Smooth muscle cell (in vitro differentiated cells): Measurements from ENCODE around the gene BACH2. TPM values are rescaled to one million over a fixed set of nuclear protein-coding genes. Genes with fewer than 3 reads are reported as not detected.

Experiments
- DNase-seq: peaks from one replicate; lab custom pipeline; 2025; ENCODE audit not compliant: unreplicated experiment; lab: John Stamatoyannopoulos, UW
- H2AFZ ChIP-seq: fragments of 200-600 bp; sonication (generic); 2 replicates; pipeline ENCODE4 v1.6.0; 2016; ENCODE audit warnings: antibody characterized with exemption, low read depth, mild to moderate bottlenecking
- H3F3A ChIP-seq: fragments of 200-600 bp; sonication (generic); 2 replicates; pipeline ENCODE4 v1.6.0; 2017; ENCODE audit warnings: antibody characterized with exemption, low read depth
- H3K27ac ChIP-seq: fragments of 200-600 bp; sonication (generic); 2 replicates; pipeline ENCODE4 v1.5.1; 2016; ENCODE audit warnings: low read depth, mild to moderate bottlenecking
- H3K27me3 ChIP-seq: fragments of 200-600 bp; sonication (generic); 2 replicates; pipeline ENCODE4 v1.6.1; 2016; ENCODE audit warnings: low read depth, mild to moderate bottlenecking
- H3K36me3 ChIP-seq: fragments of 200-600 bp; sonication (generic); 2 replicates; pipeline ENCODE4 v1.5.1; 2016; ENCODE audit warnings: low read depth
- H3K4me1 ChIP-seq: fragments of 200-600 bp; sonication (generic); 2 replicates; pipeline ENCODE4 v1.5.1; 2016; ENCODE audit warnings: low read depth
- H3K4me2 ChIP-seq: fragments of 200-600 bp; sonication (generic); 2 replicates; pipeline ENCODE4 v1.6.0; 2016; ENCODE audit warnings: mild to moderate bottlenecking
- H3K4me3 ChIP-seq: fragments of 200-600 bp; sonication (generic); 2 replicates; pipeline ENCODE4 v1.5.1; 2016; ENCODE audit warnings: mild to moderate bottlenecking
- H3K79me2 ChIP-seq: fragments of 200-600 bp; sonication (generic); 2 replicates; pipeline ENCODE4 v1.6.0; 2016; ENCODE audit warnings: low read depth, mild to moderate bottlenecking
- H3K9ac ChIP-seq: fragments of 200-600 bp; sonication (generic); 2 replicates; pipeline ENCODE4 v1.6.0; 2016; ENCODE audit warnings: low read depth
- H3K9me3 ChIP-seq: fragments of 200-600 bp; sonication (generic); replicated peaks from 2 replicates; pipeline ENCODE4 v1.5.1; 2016; ENCODE audit warnings: low read depth
- H4K20me1 ChIP-seq: fragments of 200-600 bp; sonication (generic); 2 replicates; pipeline ENCODE4 v1.6.0; 2016; ENCODE audit warnings: low read depth
- CTCF ChIP-seq: fragments of 200-600 bp; sonication (generic); IDR thresholded peaks from 2 replicates; pipeline ENCODE4 v1.5.1; 2017; ENCODE audit warnings: borderline replicate concordance, mild to moderate bottlenecking, antibody characterized with exemption; ENCODE audit not compliant: insufficient read depth, poor library complexity, severe bottlenecking
- WGBS: methylation state at CpG from one replicate; pipeline ENCODE4 v1.1.7; 2016; ENCODE audit warnings: low lambda C conversion rate; 5-methylcytosine and 5-hydroxymethylcytosine counted together
- polyA plus RNA-seq: library from polyadenylated mRNA; unstranded; fragments of >200 nt; fragmentation: Nextera tagmentation; extraction: Ambion mirVana; gene quantifications from 2 replicates; pipeline ENCODE4 v1.2.1, GENCODE V29; 2016
- total RNA-seq: library from RNA; depleted of rRNA; stranded (reverse); fragments of >200 nt; gene quantifications from 2 replicates; pipeline ENCODE4 v1.2.3, GENCODE V29; 2014

BACH2 gene
- total and polyA plus RNA-seq, 2 experiments from 2014 or later: 3.0 to 4.5 TPM

- H2AFZ ChIP-seq: no peak overlapping the region
- peaks cover 21% of the 10 kb centered on the region for H3K4me1 ChIP-seq
- no peak for DNase-seq
- no peak overlapping the region for H3K4me3 ChIP-seq
- H3K36me3 ChIP-seq: no peaks in the 10 kb centered on the region
- peaks cover 11% of the 10 kb centered on the region for H3F3A ChIP-seq
- WGBS: 94% methylated on average over 10 of the region's 10 CpGs
- H3K9ac ChIP-seq: no peak overlapping the region
- no peaks in the 10 kb centered on the region for H3K27me3 ChIP-seq
- H3K4me2 ChIP-seq: no peak overlapping the region
- no peak for TF ChIP-seq CTCF
- H3K27ac ChIP-seq: no peak overlapping the region
- no peaks in the 10 kb centered on the region for H4K20me1 ChIP-seq
- no peaks in the 10 kb centered on the region for H3K9me3 ChIP-seq
- H3K79me2 ChIP-seq: no peaks in the 10 kb centered on the region
Measured at GRCh38 chr6:90229331-90230010, 67.2 kb downstream of the BACH2 start.

GRCh38 chr6:90227673-90228072, 69.0 kb downstream of the BACH2 start:
- H3F3A ChIP-seq: peaks cover 11% of the 10 kb centered on the region
- peaks cover 21% of the 10 kb centered on the region for H3K4me1 ChIP-seq
- no peaks in the 10 kb centered on the region for H3K79me2 ChIP-seq
- H3K9ac ChIP-seq: peak overlapping the region; percentile 41
- no peaks in the 10 kb centered on the region for H3K9me3 ChIP-seq
- no peaks in the 10 kb centered on the region for H3K36me3 ChIP-seq
- H3K4me3 ChIP-seq: no peak overlapping the region
- H4K20me1 ChIP-seq: no peaks in the 10 kb centered on the region
- peak overlapping the region; percentile 75 for H3K27ac ChIP-seq
- H2AFZ ChIP-seq: no peak overlapping the region
- DNase-seq: no peak
- no peak for TF ChIP-seq CTCF
- H3K27me3 ChIP-seq: no peaks in the 10 kb centered on the region
- H3K4me2 ChIP-seq: peak overlapping the region; percentile 44

GRCh38 chr6:90227213-90227612, 69.4 kb downstream of the BACH2 start:
- Histone ChIP-seq H2AFZ (no peak overlapping the region), H3K36me3 (no peaks in the 10 kb centered on the region), H3K9me3 (no peaks in the 10 kb centered on the region), H3K4me2 (peak overlapping the region; percentile 44), H3K4me3 (no peak overlapping the region), H3F3A (peaks cover 11% of the 10 kb centered on the region), H3K4me1 (peaks cover 21% of the 10 kb centered on the region), H3K27ac (peak overlapping the region; percentile 75), H4K20me1 (no peaks in the 10 kb centered on the region), H3K9ac (peak overlapping the region; percentile 41), H3K27me3 (no peaks in the 10 kb centered on the region), H3K79me2 (no peaks in the 10 kb centered on the region)
- no peak for DNase-seq
- WGBS: 34% methylated on average over 6 of the region's 6 CpGs
- TF ChIP-seq CTCF: no peak

GRCh38 chr6:90226257-90226656, 70.4 kb downstream of the BACH2 start:
- H3K27ac ChIP-seq: peak overlapping the region; percentile 75
- H3K4me1 ChIP-seq: peaks cover 21% of the 10 kb centered on the region
- H4K20me1 ChIP-seq: no peaks in the 10 kb centered on the region
- H3K36me3 ChIP-seq: no peaks in the 10 kb centered on the region
- H3K79me2 ChIP-seq: no peaks in the 10 kb centered on the region
- TF ChIP-seq CTCF: no peak
- DNase-seq: no peak
- H3K4me3 ChIP-seq: no peak overlapping the region
- H2AFZ ChIP-seq: no peak overlapping the region
- no peaks in the 10 kb centered on the region for H3K9me3 ChIP-seq
- peaks cover 11% of the 10 kb centered on the region for H3F3A ChIP-seq
- peak overlapping the region; percentile 3 for H3K9ac ChIP-seq
- WGBS: 16% methylated on average over 2 of the region's 2 CpGs
- H3K4me2 ChIP-seq: peak overlapping the region; percentile 44
- H3K27me3 ChIP-seq: no peaks in the 10 kb centered on the region
